ENCODE results near the gene RFX1.
A peak's percentile ranks its signal among the peaks of the same experiment; 100 is the strongest.
"Not testable (repeated sequence)": the region's sequence is repeated elsewhere in the genome, so short reads cannot be mapped to it uniquely, and the experiment has no call there.

The RFX1 gene

DNA sequence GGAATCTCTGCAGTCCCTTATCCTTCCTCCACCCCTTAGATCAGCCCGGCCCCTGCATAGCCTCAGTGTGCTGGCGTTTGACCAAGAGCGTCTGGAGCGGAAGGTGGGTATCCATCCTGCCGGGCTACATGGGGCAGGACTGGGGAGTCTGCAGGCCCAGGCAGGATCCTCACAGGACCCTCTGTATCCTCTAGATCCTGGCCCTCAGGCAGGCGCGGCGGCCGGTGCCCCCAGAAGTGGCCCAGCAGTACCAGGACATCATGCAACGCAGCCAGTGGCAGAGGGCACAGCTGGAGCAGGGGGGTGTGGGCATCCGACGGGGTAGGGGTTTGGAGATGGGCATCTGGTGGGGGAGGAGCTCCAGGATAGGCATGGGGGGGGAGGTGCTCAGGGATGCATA is 76.8 kb downstream of the RFX1 start:
- Histone ChIP-seq H3K27ac (no peak overlapping the region), H3K9me3 (ENCODE audit: low read depth, low read length) (no peaks in the 10 kb centered on the region), H3K4me3 (no peak overlapping the region), H3K9ac (ENCODE audit: insufficient read length) (no peak overlapping the region), H3K36me3 (ENCODE audit: insufficient read depth, low read length) (peaks cover 2% of the 10 kb centered on the region; the same call in 1 of the 2 replicates)
- DNase-seq (ENCODE audit: low read depth, low spot score): no peak
- TF ChIP-seq EZH2 (IDR thresholded peaks at IDR 0.05): no peak
- TF ChIP-seq FOXP2 (optimal IDR thresholded peaks at IDR 0.05; ENCODE audit: control extremely low read depth, extremely low read length, insufficient read depth): no peak
- TF ChIP-seq POLR2AphosphoS5 (IDR thresholded peaks at IDR 0.05; ENCODE audit: borderline replicate concordance, low read depth, low read length): no peak

DNA sequence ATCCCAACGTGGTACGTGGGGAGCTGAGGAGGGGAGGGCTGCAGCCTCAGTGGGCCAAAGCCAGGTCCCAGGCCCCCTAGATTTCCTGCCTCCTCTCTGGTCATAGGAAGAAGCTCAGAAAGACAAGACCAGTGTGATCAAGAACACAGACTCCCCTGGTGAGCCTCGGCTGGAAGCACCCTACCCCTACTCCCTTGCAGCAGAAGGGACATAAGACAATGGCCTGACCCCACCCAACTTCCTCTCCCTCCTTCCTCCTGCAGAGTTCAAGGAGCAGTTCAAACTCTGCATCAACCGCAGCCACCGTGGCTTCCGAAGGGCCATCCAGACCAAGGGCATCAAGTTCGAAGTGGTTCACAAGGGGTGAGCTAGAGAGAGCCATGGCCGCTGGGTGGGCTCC is 79.4 kb downstream of the RFX1 start:
- Histone ChIP-seq H3K9ac (ENCODE audit: insufficient read length) (no peak overlapping the region), H3K4me3 (no peak overlapping the region), H3K9me3 (ENCODE audit: low read depth, low read length) (no peaks in the 10 kb centered on the region), H3K27ac (no peak overlapping the region), H3K36me3 (ENCODE audit: insufficient read depth, low read length) (peaks cover 12% of the 10 kb centered on the region; the same call in 1 of the 2 replicates)
- DNase-seq (ENCODE audit: low read depth, low spot score): no peak
- no peak for TF ChIP-seq FOXP2 (optimal IDR thresholded peaks at IDR 0.05; ENCODE audit: control extremely low read depth, extremely low read length, insufficient read depth)
- TF ChIP-seq POLR2AphosphoS5 (IDR thresholded peaks at IDR 0.05; ENCODE audit: borderline replicate concordance, low read depth, low read length): no peak
- TF ChIP-seq EZH2 (IDR thresholded peaks at IDR 0.05): no peak

GRCh38 chr19:13926010-13926409 is 80.1 kb downstream of the RFX1 start:
- H3K9ac ChIP-seq (ENCODE audit: insufficient read length): no peak overlapping the region
- H3K9me3 ChIP-seq (ENCODE audit: low read depth, low read length): no peaks in the 10 kb centered on the region
- H3K4me3 ChIP-seq: no peak overlapping the region
- DNase-seq (ENCODE audit: low read depth, low spot score): no peak
- TF ChIP-seq POLR2AphosphoS5 (IDR thresholded peaks at IDR 0.05; ENCODE audit: borderline replicate concordance, low read depth, low read length) (no peak), EZH2 (IDR thresholded peaks at IDR 0.05) (no peak), FOXP2 (optimal IDR thresholded peaks at IDR 0.05; ENCODE audit: control extremely low read depth, extremely low read length, insufficient read depth) (no peak)
- H3K36me3 ChIP-seq (ENCODE audit: insufficient read depth, low read length): peaks cover 19% of the 10 kb centered on the region
- H3K27ac ChIP-seq: no peak overlapping the region

DNA sequence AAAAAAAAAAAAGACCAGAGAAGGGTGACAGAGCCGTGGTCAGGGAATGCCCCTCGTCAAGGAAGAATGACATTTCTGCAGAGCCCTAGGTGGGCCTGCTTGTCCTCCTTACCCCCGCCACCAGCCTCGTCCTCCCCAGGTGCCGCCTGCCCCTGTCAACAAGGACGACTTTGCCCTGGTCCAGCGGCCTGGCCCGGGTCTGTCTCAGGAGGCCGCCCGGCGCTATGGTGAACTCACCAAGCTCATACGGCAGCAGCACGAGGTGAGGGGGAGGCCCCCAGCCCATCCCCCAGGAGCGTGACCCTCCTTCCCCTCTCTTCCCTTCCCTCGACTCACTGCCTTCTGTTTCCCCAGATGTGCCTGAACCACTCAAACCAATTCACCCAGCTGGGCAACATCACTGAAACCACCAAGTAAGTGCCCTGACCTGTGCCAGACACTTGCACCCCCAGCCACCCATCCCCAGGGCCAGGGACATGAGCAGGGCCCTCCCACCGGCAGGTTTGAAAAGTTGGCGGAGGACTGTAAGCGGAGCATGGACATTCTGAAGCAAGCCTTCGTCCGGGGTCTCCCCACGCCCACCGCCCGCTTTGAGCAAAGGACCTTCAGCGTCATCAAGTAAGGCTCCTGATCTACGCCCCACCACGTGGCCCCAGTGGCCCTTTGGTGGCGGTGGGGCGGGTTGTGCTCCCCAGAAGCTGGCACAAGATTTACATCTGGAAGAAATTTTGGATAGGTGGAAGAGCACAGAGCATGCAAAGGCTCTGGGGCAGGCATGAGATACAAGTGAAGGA is 82.7 kb downstream of the RFX1 start:
- no peak overlapping the region for H3K4me3 ChIP-seq
- DNase-seq (ENCODE audit: low read depth, low spot score): no peak
- no peak overlapping the region for H3K27ac ChIP-seq
- H3K9me3 ChIP-seq (ENCODE audit: low read depth, low read length): no peaks in the 10 kb centered on the region
- H3K36me3 ChIP-seq (ENCODE audit: insufficient read depth, low read length): peaks cover 39% of the 10 kb centered on the region
- no peak overlapping the region for H3K9ac ChIP-seq (ENCODE audit: insufficient read length)
- TF ChIP-seq POLR2AphosphoS5 (IDR thresholded peaks at IDR 0.05; ENCODE audit: borderline replicate concordance, low read depth, low read length): no peak
- no peak for TF ChIP-seq EZH2 (IDR thresholded peaks at IDR 0.05)
- TF ChIP-seq FOXP2 (optimal IDR thresholded peaks at IDR 0.05; ENCODE audit: control extremely low read depth, extremely low read length, insufficient read depth): no peak

GRCh38 chr19:13922118-13922517 is 84.0 kb downstream of the RFX1 start:
- not testable (repeated sequence) for H3K9ac ChIP-seq (ENCODE audit: insufficient read length); H3K27ac ChIP-seq; H3K4me3 ChIP-seq; DNase-seq (ENCODE audit: low read depth, low spot score); H3K9me3 ChIP-seq (ENCODE audit: low read depth, low read length)
- H3K36me3 ChIP-seq (ENCODE audit: insufficient read depth, low read length): peaks cover 43% of the 10 kb centered on the region

DNA sequence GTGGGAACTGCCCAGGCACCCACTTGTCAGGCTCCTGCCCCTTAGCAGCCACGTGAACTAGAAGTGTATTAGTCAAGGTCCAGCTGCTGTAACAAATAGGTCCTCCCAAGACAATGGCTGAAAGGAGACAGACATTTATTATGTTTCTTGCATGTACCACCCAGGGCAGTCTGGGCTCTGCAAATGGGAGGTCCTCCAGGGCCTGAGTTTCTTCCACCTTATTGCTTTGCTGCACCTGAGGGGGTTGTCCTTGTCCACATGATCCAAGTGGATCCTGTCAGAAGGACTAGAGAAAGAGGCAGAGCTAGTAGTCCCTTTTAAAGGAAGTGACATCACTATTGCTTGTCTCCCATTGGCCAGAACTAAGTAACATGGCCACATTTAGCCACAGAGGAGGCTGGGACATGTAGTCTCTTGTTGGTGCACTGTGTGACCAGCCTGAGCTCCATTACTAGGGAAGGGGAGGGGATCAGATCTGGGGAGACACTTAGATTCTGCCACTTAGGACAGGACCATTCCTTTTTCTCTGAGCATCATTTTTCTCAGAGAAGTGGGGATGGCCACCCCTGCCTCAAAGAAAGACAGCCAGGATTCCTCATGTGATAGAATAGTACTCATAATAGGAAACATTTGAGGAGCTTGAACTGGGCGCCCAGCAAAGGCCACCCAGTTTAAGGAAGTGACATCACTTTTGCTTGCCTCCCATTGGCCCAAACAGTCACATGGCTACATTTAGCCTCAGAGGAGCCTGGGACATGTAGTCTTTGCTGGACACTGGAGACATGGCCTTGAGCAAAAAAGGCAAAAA is 85.0 kb downstream of the RFX1 start:
- TF ChIP-seq FOXP2 (optimal IDR thresholded peaks at IDR 0.05; ENCODE audit: control extremely low read depth, extremely low read length, insufficient read depth): no peak
- no peak for TF ChIP-seq EZH2 (IDR thresholded peaks at IDR 0.05)
- TF ChIP-seq POLR2AphosphoS5 (IDR thresholded peaks at IDR 0.05; ENCODE audit: borderline replicate concordance, low read depth, low read length): no peak
- no peak for DNase-seq (ENCODE audit: low read depth, low spot score)
- H3K4me3 ChIP-seq: no peak overlapping the region
- H3K9ac ChIP-seq (ENCODE audit: insufficient read length): no peak overlapping the region
- H3K36me3 ChIP-seq (ENCODE audit: insufficient read depth, low read length): peaks cover 43% of the 10 kb centered on the region
- peak overlapping the region; percentile 31; the same call in 1 of the 2 replicates for H3K27ac ChIP-seq
- no peaks in the 10 kb centered on the region for H3K9me3 ChIP-seq (ENCODE audit: low read depth, low read length)

- Histone ChIP-seq H3K9ac (ENCODE audit: insufficient read length) (no peak overlapping the region), H3K4me3 (no peak overlapping the region), H3K9me3 (ENCODE audit: low read depth, low read length) (no peaks in the 10 kb centered on the region), H3K27ac (no peak overlapping the region), H3K36me3 (ENCODE audit: insufficient read depth, low read length) (peaks cover 46% of the 10 kb centered on the region)
- DNase-seq (ENCODE audit: low read depth, low spot score): no peak
- TF ChIP-seq POLR2AphosphoS5 (IDR thresholded peaks at IDR 0.05; ENCODE audit: borderline replicate concordance, low read depth, low read length) (no peak), EZH2 (IDR thresholded peaks at IDR 0.05) (no peak), FOXP2 (optimal IDR thresholded peaks at IDR 0.05; ENCODE audit: control extremely low read depth, extremely low read length, insufficient read depth) (no peak)
These were observed 85.6 kb downstream of the RFX1 start for GRCh38 chr19:13920524-13920923.

DNA sequence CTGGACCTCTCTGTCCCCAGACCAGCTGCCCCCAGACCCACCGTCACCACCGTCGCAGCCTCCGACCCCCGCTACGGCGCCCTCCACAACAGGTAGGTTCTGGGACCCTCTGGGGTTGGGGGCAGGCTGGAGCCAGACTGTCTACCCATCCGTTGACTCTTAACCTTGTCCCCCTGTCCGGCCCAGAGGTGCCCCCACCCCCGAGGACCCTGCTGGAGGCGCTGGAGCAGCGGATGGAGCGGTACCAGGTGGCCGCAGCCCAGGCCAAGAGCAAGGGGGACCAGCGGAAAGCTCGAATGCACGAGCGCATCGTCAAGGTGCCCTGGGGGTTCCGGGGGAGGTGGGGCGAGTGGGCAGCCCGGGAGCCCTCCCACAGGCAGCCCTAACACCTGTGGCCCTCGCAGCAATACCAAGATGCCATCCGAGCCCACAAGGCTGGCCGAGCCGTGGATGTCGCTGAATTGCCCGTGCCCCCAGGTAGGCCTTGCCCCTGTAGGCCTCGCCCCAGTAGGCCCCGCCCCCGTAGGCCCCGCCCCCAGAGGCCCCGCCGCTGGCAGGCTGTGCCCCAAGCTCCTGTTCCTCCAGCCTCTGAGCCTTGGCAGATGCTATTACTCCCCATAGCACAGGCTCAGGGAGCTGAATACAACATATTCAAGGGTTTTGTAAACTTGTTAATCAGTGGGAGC is 87.3 kb downstream of the RFX1 start:
- H3K4me3 ChIP-seq: no peak overlapping the region
- no peak for TF ChIP-seq FOXP2 (optimal IDR thresholded peaks at IDR 0.05; ENCODE audit: control extremely low read depth, extremely low read length, insufficient read depth)
- no peak for TF ChIP-seq EZH2 (IDR thresholded peaks at IDR 0.05)
- TF ChIP-seq POLR2AphosphoS5 (IDR thresholded peaks at IDR 0.05; ENCODE audit: borderline replicate concordance, low read depth, low read length): no peak
- peaks cover 48% of the 10 kb centered on the region for H3K36me3 ChIP-seq (ENCODE audit: insufficient read depth, low read length)
- no peak overlapping the region for H3K9ac ChIP-seq (ENCODE audit: insufficient read length)
- no peak overlapping the region for H3K27ac ChIP-seq
- no peaks in the 10 kb centered on the region for H3K9me3 ChIP-seq (ENCODE audit: low read depth, low read length)
- no peak for DNase-seq (ENCODE audit: low read depth, low spot score)
